HG02678 (cell line): ENCODE data around the gene CLN5.

Source experiments
- ATAC-seq: cut with Tn5 transposase; IDR thresholded peaks from one replicate; pipeline ENCODE4 v1.9.1; 2021; ENCODE audit warnings: mild to moderate bottlenecking, moderate library complexity; ENCODE audit not compliant: unreplicated experiment

The CLN5 gene

GRCh38 chr13:77016251-77016812 lies 24.5 kb downstream of the CLN5 start:
- no peak for ATAC-seq

GRCh38 chr13:77016888-77017623 lies 25.2 kb downstream of the CLN5 start:
- no peak for ATAC-seq

DNA sequence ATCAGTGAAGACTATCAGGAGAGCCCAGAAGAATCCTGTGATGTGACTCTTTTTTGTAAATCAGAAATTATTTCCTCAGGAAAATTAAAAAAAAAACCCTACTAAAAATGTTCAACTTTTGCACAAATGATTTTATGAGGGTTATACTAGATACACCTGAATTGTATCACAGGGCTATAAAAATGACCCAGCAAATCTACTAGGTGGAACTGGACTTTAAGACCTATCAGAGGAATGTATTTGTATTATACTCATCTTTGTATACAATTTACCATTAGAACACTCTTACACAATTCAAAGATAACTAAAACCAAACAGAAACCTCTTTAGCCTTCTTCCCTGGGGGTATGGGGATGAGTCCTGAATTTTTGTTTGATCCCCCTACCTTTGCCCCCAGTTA lies 27.9 kb downstream of the CLN5 start:
- no peak for ATAC-seq

DNA sequence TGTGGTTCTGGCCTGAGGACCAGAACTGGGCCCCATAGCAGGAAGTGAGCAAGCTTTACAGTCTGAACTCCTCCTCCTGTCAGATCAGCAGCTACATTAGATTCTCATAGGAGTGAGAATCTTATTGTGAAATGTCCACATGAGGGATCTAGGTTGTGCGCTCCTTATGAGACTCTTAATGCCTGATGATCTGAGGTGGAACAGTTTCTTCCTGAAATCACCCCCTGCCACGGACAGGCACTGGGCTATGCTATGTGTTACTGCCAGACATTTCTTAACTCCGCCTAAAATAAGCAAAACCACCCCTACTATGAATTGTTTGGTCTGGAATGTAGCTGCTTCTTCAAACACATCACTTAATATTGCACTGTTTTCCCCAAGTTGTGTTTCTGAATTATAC lies 30.5 kb downstream of the CLN5 start:
- no peak for ATAC-seq

DNA sequence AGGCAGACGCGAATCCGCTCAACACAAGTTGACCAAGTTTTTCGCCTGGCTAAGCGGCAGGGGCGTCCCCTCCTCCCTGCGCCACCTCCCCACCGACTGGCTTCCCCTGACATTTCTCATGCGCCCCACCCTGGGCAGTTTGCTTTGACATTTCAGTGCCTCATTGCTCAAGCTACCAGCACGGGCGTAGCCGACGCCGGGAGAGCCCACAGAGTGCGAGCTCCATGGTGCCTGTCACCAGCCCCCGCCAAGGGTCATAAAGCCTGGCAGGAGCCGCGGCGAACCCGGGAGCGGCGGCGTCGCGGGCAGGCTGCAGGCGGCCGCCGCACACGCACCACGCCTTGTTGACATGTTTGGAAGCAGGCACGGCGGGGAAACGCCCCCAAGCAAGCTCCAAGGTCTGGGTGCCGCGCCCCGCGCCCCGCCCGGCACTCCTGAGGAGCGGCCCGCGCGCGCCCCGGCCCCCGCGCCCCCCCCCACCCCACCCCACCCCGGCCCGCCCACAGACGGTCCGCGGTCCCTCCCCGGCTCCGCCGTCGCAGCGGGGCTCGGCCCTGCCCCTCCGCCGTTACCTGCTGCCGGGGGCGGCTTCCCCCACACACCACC lies 34.5 kb downstream of the CLN5 start:
- peak; percentile 57 for ATAC-seq

- ATAC-seq = peak; percentile 58
Measured at GRCh38 chr13:77026861-77027621, 35.2 kb downstream of the CLN5 start, which contains the start of gene FBXL3. Gene FBXL3, minus strand, starts transcription at chr13:77027159. Its CDS starts 5,299 bp downstream, at chr13:77021860.

DNA sequence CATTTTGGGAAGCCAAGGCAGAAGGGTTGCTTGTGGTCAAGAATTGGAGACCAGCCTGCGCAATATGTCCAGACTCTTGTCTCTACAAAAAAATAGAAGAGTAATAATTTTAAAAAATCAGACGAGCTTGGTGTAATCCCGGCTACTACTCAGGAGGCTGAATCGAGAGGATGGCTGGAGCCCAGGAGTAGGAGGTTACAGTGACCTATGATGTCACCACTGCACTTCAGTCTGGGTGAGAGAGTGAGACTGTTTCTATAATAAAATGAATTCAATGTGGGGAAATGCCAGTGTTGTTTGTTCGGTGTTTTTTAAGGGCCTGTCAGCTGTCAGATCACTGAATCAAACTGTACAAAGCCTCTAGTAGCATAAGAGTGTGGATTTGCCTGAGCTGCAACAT lies 36.3 kb downstream of the CLN5 start:
- no peak for ATAC-seq

DNA sequence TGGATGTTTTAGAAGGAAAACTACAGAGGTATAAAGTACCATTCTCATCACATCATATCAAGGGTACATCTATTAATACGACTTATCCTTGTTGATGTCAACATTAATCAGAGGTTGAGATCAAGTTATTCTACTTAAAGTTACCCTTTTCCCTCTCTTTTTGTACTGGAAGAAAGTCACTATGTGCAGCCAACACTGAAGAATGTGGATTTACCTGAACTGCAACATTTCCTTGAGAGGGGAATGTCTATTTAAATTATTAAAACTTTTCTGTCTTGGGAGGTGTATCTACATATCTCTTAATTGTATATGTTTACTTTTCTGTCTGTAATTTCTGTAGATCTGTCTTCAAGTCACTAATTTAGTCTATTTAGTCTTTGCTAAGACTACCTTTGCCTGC lies 37.6 kb downstream of the CLN5 start:
- ATAC-seq = no peak

- no peak for ATAC-seq
Measured at GRCh38 chr13:77031656-77032243, 39.9 kb downstream of the CLN5 start.

- ATAC-seq = no peak
Measured at GRCh38 chr13:77033717-77034302, 41.9 kb downstream of the CLN5 start.

DNA sequence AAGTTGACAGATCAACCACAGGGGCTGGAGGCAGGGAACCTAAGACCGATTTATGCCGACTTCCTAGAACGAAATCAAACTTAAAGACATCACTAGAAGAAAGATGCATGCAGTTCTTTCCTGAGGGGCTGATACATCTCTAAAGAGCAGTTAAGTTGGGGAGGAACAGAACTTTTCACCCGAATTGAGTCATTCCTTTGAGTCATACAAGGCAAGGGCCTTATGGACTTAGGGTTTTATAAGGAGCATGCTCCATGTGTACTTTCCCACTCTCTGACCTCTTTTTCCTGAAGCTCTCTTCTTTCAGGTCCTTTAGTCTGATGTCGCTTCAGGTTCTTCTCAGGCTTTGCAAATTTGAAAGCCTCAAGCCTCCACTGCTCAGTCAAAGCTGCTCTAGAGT lies 43.0 kb downstream of the CLN5 start:
- ATAC-seq = no peak

DNA sequence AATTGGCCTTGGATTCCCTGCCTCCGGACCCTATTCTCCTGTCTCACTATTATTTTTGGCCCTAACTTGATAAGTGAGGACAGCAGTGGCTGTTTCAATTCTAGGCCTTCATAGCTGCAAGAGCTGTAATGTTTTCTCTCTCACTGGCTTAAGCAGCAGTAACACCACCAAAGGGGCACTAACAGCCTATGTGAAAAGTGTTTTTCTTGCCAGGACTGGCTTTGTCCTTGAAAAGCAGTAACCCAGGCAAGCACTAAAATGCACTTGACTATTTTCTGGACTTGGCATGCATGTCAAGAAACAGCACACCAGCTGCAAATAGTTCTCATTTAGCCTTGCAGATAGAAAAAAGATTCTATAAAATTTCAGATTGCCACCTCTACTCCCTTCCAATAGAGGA lies 44.4 kb downstream of the CLN5 start:
- no peak for ATAC-seq

DNA sequence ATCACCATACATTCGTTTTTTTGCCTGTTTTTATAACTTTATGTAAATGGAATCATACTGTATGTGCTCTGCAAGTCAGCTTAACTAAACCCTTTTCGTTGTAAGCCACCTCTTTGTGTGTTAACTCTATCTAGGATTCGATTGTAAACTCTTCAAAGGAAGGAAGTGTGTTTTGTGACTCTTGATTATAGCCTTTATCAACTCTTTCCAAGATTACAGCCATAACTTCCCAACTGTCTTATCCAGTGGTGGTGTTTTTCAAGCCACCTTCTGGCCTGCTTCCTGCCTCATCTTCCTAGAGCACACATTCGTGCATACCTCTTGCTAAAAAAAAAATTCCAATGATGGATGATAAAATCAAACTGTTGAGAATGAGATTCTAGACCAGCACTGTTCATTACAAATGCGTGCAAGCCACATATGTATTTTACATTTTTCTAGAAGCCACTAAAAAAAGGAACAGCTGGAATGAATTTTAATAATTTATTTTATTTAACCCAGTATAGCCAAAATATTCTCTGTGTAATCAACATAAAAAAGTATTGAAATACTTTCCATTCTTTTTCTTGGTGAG lies 47.1 kb downstream of the CLN5 start:
- no peak for ATAC-seq

GRCh38 chr13:77040076-77040475 lies 48.2 kb downstream of the CLN5 start:
- no peak for ATAC-seq

DNA sequence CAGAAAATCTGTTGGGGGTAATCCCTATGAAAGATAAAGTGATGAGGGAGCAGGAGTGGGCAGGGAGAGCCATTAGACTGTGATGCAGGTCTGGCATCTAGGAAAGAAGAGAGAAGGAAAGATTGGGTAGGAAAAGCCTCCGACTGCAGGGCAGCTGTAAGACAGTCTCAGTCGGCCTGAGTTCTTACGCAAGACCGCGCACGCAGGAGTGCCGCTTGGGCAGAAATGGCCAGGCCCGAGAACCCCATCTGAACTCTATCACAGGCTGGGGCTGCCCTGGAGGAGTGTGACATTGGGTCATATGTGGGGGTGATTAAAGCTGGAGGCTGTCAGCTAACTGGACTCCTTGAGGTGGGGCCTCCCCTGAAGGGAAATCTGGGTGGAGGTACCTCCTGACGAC lies 49.0 kb downstream of the CLN5 start:
- no peak for ATAC-seq

DNA sequence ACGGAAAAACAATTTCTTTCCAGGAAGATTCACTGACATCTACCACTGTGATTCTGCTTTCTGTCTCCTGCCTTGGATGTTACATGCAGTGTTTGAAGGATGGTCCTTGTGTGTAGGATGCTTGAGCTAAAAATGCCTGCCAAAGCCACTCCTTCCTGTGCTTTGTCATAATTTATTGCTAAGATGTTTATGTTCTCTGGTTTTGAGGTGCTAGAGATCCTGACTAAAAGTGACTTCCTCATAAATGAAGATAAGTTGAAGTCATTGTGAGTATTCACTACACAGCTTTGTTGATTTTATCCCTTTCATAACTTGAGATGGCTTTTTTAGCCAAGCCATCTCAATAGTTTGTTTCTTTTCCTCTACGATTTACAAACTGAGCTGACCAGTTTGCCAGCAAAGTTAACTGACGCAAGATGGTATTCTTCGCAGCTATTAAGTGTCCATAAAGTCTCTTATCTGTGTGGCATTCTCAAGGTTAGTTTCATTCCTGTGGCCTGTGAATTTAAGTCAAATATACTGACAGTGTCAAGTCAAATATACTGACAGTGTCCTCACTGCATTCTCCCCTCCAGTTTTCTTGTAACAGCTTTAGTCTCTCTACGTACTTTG lies 50.8 kb downstream of the CLN5 start:
- ATAC-seq = no peak

GRCh38 chr13:77047649-77048343 lies 55.9 kb downstream of the CLN5 start:
- ATAC-seq = no peak

DNA sequence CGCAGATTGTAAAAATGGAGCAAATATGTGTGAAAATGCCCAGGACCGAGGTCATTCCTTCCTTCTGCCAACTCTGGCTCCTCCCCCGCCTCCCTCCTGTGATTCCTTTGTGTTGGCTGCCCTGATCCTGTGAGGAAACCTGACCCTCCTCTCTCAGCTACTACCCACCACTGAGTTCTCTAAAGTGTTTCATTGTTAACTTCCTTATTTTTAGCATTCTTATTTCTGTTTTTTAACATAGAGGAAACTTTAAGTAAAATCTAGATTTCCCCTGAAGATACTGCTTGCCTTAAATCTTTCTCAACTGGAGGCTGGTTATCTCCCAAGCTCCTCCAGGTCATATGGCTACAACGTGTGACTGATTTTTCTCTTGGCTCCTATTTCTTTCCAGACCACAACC lies 56.8 kb downstream of the CLN5 start:
- no peak for ATAC-seq

DNA sequence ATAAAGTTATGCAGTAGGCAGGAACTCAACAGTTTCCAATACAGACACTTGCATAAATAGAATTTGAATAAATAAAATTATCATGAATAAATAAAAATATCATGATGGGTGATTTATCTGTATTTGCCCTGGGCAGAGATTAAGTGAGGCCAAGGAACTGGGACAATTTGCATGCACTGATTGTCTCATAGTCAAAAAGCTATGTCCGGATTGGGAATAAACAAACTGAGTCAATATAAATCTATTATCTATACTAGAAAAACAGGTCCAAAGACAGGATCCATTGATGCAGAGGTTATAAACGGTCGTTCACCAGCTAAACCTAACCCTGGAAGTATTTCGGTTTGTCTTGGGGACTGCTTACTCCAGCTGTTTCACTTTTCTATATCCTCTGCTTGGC lies 61.3 kb downstream of the CLN5 start:
- no peak for ATAC-seq
